ENCODE results near the gene TBCB.
"Not testable (repeated sequence)": the region's sequence is repeated elsewhere in the genome, so short reads cannot be mapped to it uniquely, and the experiment has no call there.

TBCB gene

DNA sequence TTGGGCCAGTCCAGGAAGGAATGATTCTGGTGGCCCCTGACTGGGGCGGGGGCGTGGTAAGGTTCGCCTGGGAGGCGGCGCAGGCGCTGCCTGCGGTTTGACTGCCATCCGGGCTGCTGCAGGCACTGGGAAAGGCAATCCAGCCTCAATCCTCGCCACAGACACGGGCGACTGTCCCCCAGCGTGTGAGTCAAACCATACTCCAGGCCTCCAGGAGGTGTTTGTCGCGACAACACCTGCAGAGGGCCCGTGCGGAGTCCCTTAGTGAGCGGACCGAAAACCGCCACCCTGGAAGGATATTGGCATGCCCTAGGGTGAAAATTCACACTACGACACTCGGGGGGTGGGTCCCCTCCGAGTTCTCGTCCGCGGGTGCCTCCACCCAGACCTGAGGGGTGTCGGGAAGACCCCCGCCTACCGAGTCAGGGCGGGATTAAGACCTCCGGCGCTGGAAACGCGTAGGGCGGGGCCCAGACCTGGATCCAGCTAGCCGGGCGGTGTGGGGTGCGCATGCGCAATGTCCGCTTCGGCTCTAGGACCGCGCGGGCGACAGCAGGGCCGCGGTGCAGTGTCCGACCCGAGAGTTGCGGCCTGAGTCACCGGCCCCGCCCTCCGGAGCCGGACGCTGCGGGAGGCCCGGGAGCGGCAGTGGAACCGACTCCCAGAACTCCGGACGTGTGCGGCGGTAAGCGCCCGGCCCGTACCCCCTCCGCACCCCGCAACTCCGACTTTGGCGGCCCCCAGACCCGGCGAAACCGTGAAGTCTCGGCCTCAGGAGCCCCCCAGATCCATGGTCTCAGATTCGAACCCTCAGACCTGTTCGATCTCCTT, 24.4 kb downstream of the TBCB start, which contains the start of gene CAPNS1:
CAPNS1 (plus strand) TSS at position 594 of the 831 bp plus-strand sequence. CDS start 946 bp downstream, outside the sequence.
- peak; percentile 93 for DNase-seq

GRCh38 chr19:36140304-36141038, 25.2 kb downstream of the TBCB start:
- peak; percentile 33 for DNase-seq

- DNase-seq, result peak; percentile 42
Observed at GRCh38 chr19:36141039-36141927, 26.0 kb downstream of the TBCB start.

DNA sequence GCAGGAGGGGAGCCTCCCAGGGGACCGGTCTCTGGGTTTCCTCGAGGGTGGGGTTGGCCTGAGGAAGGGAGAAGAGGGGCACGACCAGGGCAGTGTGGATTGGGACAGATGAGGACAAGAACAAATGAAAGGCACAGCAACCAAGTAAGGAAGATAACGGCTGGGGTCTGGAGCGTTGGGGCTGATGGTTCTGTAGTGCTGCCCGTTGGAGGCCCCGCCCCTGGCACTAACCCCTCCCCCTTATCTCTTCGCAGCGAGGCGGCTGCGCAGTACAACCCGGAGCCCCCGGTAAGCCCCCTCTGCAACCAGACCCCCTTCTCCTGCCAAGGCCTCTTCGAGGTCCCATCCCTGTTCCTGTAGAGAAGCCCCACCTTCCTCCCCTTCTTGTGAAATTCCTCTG, 26.8 kb downstream of the TBCB start:
- DNase-seq, result no peak

DNA sequence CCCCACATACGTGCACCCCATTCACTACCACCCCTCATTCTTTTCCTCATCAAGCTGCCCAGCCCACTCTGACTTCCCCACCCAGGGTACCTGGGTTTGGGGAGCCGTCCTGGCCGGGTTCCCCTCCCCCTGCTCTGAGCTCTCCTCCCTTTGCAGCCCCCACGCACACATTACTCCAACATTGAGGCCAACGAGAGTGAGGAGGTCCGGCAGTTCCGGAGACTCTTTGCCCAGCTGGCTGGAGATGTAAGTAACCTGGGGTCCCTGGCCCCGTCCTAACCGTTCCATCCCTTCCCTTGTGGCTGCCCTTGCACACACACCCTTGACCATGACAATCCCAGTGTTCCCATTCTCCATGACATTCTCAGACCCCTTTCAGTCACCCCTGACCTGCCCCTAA, 27.2 kb downstream of the TBCB start:
- DNase-seq, result no peak

- no peak for DNase-seq
Observed at GRCh38 chr19:36144624-36145023, 29.4 kb downstream of the TBCB start.

DNA sequence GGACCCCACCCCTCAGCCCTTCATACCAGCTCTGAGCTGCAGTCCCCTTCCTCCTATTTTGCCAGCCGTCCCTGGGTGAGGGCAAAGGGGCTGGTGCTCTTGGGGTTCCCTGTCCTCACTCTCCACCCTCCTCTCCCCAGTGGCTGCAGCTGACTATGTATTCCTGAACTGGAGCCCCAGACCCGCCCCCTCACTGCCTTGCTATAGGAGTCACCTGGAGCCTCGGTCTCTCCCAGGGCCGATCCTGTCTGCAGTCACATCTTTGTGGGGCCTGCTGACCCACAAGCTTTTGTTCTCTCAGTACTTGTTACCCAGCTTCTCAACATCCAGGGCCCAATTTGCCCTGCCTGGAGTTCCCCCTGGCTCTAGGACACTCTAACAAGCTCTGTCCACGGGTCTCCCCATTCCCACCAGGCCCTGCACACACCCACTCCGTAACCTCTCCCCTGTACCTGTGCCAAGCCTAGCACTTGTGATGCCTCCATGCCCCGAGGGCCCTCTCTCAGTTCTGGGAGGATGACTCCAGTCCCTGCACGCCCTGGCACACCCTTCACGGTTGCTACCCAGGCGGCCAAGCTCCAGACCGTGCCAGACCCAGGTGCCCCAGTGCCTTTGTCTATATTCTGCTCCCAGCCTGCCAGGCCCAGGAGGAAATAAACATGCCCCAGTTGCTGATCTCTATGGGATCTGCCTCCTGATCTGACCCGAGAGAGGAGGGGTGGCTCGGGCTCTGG, 34.6 kb downstream of the TBCB start:
- no peak for DNase-seq

- no peak for DNase-seq
Observed at GRCh38 chr19:36150586-36150985, 35.3 kb downstream of the TBCB start.

DNA sequence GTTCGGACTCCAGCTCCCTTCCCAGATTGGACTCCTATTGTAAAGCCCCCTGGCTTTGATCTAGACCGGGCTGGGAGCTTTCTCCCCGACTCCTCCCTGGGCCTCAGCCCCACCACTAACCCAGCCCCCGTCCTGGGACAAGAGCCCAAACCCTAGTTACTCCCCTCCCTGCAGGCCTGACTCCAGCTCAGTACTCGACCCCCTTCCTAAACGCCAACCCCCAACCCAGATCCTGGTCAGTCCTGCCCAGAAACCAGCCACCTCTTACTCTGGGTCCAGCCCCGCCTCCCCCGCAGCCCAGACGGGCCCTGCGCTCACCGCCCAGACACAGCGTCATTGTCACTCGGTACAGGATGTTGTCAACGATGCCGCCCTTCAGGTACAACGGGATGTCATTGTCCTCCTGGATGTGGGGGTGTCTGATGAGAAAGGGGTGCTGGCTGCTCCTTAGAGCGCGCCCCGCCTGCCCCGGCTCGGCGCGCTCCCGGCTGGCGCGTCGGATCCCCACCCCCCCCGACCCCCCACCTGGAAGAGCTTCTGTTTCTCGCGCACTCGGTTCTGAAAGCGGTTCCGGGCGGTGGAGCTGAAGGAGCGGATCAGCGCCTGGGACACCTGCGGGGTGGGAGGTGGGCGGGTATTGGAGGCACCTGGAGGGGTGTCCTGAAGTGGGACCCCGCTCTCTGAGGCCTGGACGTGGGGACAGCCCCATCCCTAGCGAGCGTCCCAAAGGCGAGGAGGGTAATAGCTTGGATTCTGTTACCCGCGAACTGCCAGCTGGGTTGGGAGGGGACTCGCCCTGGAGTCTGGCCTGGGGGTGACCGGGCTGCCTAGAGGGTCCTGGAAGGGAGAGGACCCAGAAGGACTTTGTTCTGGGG, 36.1 kb downstream of the TBCB start:
- DNase-seq, result no peak

- no peak for DNase-seq
Observed at GRCh38 chr19:36152019-36152351, 36.7 kb downstream of the TBCB start.

DNA sequence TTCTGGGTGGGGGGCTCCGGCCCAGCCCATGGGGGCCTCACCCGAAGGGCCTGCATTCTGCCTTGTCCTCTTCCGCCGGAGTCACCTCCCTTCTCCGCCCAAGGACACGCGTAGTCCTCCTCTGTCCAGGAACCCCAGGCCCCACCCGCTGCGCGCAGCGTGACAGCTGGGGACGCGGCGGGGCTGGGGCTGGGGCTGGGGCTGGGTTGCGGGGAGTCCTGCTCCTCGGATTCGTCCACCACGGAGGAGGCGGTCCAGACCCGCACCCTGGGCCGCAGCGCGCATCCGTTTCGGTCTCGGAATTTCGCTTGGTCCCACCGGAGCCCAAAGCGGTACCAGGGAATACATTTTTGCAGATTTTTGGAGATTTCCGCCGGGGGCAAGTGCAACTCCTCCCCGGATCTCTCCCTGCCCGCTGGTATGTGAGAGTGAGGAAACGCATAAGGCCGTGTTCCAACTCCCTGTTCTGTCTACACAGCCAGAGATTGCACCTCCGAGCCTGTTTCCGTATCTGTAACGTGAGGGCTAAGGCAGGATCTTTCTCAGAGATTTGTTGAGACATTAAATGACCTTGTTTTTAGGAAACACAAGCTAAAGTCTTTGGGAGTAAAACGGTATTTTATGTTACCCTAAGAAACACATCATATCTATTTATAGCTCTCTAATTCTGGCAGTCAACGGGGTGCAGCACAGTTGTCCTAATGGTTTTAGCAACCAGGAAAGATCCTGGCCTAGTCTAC, 37.3 kb downstream of the TBCB start, which contains the start of gene COX7A1:
COX7A1 (minus strand) TSS at position 96 of the 740 bp plus-strand sequence; CDS start at position 56, 40 bp downstream.
- DNase-seq, result no peak

DNA sequence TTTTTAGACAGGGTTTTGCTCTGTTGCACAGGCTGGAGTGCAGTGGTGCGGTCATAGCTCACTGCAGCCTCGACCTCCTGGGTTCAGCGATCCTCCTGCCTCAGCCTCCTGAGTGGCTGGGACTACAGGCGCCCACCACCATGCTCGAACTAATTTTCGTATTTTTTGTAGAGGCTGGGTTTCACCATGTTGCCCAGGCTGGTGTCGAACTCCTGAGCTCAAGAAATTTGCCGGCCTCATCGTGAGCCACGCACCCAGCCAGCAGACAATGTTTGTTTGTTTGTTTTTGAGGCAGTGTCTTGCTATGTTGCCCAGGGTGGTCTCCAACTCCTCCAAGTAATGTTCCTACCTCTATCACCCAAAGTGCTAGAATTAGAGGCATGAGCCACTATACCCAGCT, 37.9 kb downstream of the TBCB start:
- DNase-seq, result no peak

DNA sequence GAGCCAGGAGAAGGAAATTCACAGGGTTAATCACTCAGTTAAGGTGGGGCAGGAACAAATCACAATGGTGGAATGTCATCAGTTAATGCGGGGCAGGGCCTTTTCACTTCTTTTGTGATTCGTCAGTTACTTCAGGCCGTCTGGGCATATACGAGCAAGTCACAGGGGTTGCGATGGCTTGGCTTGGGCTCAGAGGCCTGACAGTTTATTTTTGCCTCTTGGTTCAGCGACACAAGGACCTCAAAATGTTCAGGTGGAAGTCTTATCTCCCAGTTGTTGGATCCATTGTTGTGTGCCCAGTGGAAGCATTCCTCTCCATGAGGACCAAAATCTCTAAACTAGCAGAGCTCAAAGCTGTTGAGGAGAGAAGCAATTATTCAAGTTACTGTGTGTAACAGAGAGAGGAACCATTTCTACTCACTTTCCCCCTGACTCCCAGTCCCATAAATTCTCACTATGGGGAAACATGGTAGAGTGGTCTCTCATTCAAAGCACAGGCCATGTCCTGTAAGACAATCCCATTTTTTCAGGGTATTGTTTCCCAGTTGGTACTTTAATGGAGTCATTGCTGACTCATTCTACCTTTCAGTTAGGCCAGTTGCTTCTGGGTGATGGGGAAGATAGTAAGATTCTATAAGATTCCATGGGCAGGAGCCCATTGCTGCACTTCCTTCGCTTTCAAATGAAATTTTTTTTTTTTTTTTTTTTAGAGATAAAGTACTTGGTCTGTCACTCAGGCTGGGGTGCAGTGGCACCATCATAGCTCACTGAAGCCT, 45.7 kb downstream of the TBCB start:
- DNase-seq, result no peak

DNA sequence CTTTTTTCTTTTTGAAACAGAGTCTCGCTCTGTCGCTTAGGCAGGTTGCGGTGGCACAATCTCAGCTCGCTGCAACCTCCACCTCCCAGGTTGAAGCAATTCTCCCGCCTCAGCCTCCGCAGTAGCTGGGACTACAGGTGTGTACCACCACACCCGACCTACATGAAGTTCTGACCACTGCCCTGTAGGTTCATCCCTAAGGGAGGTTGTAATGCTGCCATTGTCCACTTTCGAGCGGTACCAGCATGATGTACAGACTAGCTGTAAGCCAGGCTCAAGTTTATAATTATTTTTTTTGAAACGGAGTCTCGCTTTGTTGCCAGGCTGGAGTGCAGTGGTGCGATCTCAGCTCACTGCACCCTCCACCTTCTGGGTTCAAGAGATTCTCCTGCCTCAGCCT, 48.5 kb downstream of the TBCB start:
- no peak for DNase-seq

DNA sequence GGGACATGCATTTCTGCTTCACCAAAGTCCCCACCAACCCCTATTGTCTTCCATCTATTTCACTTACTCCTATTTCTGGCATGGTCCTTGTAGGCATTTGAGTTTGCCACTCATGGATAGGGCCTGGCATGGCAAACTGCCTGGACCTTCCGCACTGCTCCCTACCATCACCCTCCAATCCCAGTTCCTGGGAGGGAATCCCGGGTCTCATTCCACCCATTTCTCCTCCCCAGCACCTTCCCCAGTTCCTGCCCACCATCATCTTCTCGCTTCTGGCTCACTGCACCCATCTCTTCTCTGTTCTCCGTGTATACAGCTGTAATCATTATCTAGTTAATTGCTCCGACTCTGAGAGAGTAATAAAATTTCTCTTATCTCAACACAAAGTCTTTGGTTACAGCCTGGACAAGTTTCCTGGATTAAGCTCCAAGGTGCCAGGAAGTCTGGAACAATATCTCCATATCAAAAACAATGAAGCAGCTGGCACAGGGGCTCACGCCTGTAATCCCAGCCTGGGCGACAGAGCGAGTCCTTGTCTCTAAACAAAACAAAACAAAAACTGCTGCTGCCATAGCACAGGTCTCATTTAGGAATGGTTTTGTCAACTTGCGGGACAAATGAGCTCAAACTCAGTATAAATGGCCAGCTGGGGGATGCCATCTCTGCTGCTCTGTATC, 54.0 kb downstream of the TBCB start:
- DNase-seq, result no peak

GRCh38 chr19:36172852-36173251, 57.6 kb downstream of the TBCB start:
- no peak for DNase-seq

- not testable (repeated sequence) for DNase-seq
Observed at GRCh38 chr19:36173846-36174245, 58.6 kb downstream of the TBCB start.

Data from NCI-H446 treated with DMSO at 0.1 percent for 48 hours (cell line).